Measurements from ENCODE around the gene PTH2. TPM values are rescaled to one million over a fixed set of nuclear protein-coding genes. Genes with fewer than 3 reads are reported as not detected.
A peak's percentile ranks its signal among the peaks of the same experiment; 100 is the strongest.

The PTH2 gene
- total and polyA plus RNA-seq, 7 donors: not detected

DNA sequence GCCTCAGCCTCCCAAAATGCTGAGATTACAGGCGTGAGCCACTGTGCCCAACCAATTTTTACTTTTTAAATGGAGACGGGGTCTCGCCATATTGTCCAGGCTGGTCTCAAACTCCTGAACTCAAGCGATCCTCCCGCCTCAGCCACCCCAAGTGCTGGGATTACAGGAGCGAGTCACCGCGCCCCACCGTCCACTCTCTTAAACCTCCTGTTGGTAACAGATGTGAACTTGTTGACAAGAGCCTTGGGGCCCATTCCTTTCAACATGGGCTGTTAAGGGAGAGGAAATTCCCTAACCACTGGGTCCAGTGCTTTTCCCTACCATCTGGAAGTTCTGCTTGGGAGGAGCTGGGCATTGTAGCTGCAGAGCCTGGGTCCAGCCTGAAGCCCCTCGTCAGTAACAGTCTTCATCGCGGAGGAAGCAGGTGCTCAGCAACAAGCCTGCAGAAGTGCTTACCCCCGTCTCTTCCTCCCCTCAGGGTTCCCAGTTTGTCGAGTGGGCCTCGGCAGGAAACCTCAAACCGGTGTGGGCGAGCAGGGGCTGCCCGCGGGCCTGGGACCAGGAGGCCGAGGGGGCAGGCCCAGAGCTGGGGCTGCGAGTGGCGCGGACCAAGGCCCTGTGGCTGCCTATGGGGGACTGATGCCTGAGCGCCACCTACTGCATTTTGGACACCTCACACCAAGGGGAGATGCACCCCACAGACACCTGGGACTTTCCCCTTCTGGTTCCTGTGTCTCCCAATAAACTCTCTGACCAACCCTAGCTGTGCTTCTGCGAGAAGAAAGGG lies 46.8 kb upstream of the PTH2 start:
- Histone ChIP-seq H3K27ac (peak overlapping the region in 1 of 4 donors; percentile 73), H3K36me3 (peaks cover 0 to 35% (median 0%) of the 10 kb centered on the region in 4 donors), H3K4me3 (no peak overlapping the region), H3K4me1 (peaks cover 0 to 12% (median 8%) of the 10 kb centered on the region in 4 donors), H3K27me3 (no peaks in the 10 kb centered on the region), H3K9me3 (no peaks in the 10 kb centered on the region)
- 54 to 82% methylated on average over 25 of the region's 25 CpGs for WGBS, 2 donors
- no peak for DNase-seq
- TF ChIP-seq POLR2A (IDR thresholded peaks at IDR 0.05): no peak
- no peak for TF ChIP-seq EP300 (IDR thresholded peaks at IDR 0.05)
- TF ChIP-seq POLR2AphosphoS5 (IDR thresholded peaks at IDR 0.05): no peak
- TF ChIP-seq CTCF (IDR thresholded peaks at IDR 0.05): no peak
- intact Hi-C loops (cut with DNase I): loop anchor here (10.0 kb wide), 1 partner anchor 835 kb away; the partner anchor contains the start of gene DBP

DNA sequence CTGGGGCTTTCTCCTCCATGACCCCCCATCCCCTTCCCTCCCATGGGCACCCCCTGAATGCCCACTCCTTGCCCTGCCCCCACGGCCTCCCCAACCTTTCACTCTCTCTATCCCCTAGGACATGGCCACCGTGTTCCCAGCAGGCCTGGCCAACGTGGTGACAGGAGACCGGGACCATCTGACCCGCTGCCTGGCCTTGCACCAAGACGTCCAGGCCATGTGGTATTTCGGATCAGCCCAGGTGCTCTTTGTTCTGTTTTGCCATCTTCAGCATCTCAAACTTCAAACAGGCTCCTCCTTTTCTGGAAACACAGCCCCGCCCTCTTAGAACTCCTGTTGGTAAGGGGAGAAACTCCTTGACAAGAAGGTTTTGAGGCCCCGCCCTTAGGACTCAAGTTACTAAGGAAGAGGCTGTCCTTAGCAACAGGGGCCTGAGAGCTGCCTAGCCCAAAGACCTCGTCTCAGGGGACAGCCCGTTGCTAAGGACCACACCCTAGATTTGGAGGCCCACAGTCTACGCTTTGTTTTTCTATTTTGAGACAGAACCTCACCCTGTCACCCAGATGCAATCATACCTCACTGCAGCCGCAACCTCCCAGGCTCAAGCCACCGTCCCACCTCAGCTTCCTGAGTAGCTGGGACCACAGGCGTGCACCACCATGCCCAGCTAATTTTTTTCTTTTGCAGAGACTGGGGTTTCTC lies 45.7 kb upstream of the PTH2 start:
- peaks cover 0 to 44% (median 0%) of the 10 kb centered on the region in 4 donors for H3K36me3 ChIP-seq
- peak; percentile 91 for DNase-seq
- no peaks in the 10 kb centered on the region for H3K9me3 ChIP-seq
- H3K4me3 ChIP-seq: no peak overlapping the region
- H3K4me1 ChIP-seq: peaks cover 0 to 7% (median 5%) of the 10 kb centered on the region in 4 donors
- intact Hi-C loops (cut with DNase I): no loop called here
- H3K27ac ChIP-seq: peak overlapping the region; percentile 23 to 73 (median 40)
- WGBS, 2 donors: 48 to 61% methylated on average over 15 of the region's 15 CpGs
- no peaks in the 10 kb centered on the region for H3K27me3 ChIP-seq
- TF ChIP-seq POLR2A (IDR thresholded peaks at IDR 0.05) (no peak), EP300 (IDR thresholded peaks at IDR 0.05) (no peak), CTCF (IDR thresholded peaks at IDR 0.05) (no peak), POLR2AphosphoS5 (IDR thresholded peaks at IDR 0.05) (no peak)

GRCh38 chr19:49468199-49468598 lies 45.0 kb upstream of the PTH2 start:
- intact Hi-C loops (cut with DNase I): no loop called here
- no peak for DNase-seq
- Histone ChIP-seq H3K27ac (peak overlapping the region; percentile 23 to 73 (median 40)), H3K36me3 (peaks cover 0 to 46% (median 0%) of the 10 kb centered on the region in 4 donors), H3K9me3 (no peaks in the 10 kb centered on the region), H3K27me3 (no peaks in the 10 kb centered on the region), H3K4me1 (no peaks in the 10 kb centered on the region), H3K4me3 (no peak overlapping the region)
- TF ChIP-seq CTCF (IDR thresholded peaks at IDR 0.05) (no peak), POLR2AphosphoS5 (IDR thresholded peaks at IDR 0.05) (no peak), EP300 (IDR thresholded peaks at IDR 0.05) (no peak), POLR2A (IDR thresholded peaks at IDR 0.05) (no peak)
- 86 to 93% methylated on average over 19 of the region's 19 CpGs for WGBS, 2 donors

DNA sequence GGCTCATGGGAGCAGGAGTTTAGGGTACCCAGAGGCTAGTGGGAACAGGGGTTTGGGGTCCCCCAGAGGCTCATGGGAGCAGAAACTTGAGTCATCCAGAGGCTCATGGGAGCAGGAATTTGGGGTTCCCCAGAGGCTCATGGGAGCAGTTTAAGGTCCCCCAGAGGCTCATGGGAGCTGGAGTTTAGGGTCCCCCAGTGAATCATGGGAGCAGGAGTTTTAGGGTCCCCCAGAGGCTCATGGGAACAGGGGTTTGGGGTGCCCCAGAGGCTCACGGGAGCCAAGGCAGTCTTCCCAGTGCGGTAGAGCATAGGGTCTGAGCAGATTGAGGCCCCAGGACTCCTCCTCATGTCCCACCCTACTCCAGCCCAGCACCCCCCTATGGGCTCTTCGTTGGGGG lies 42.1 kb upstream of the PTH2 start:
- no peak overlapping the region for H3K27ac ChIP-seq
- H3K9me3 ChIP-seq: no peaks in the 10 kb centered on the region
- peaks cover 0 to 62% (median 0%) of the 10 kb centered on the region in 4 donors for H3K36me3 ChIP-seq
- TF ChIP-seq POLR2AphosphoS5 (IDR thresholded peaks at IDR 0.05) (no peak), POLR2A (IDR thresholded peaks at IDR 0.05) (no peak), CTCF (IDR thresholded peaks at IDR 0.05) (no peak)
- no peaks in the 10 kb centered on the region for H3K27me3 ChIP-seq
- intact Hi-C loops (cut with DNase I): no loop called here
- no peak overlapping the region for H3K4me3 ChIP-seq
- DNase-seq: no peak
- no peaks in the 10 kb centered on the region for H3K4me1 ChIP-seq
- WGBS, 2 donors: 94 to 95% methylated on average over 3 of the region's 3 CpGs

Data from sigmoid colon (tissue), 7 donors.